ENCODE results near the gene TMEM19.

The TMEM19 gene

DNA sequence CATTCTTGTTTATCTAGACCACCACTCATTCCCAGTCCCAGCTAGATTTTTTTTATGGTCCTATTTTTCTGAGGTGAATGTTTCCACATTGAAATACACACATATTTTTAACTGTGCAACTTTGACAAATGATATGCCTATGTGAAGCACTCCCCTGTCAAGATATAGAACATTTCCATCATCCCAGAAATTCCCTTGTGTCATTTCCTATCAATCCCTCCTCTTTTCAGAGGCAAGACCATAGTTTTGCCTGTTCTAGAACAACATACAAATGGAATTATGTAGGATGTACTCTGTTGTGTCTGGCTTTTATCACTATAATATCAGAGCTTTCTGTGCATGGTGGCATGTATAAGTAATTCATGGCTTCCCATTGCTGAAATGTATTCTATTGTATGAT lies 32.7 kb downstream of the TMEM19 start:
- DNase-seq (ENCODE audit: low read depth, low spot score), result no peak

DNA sequence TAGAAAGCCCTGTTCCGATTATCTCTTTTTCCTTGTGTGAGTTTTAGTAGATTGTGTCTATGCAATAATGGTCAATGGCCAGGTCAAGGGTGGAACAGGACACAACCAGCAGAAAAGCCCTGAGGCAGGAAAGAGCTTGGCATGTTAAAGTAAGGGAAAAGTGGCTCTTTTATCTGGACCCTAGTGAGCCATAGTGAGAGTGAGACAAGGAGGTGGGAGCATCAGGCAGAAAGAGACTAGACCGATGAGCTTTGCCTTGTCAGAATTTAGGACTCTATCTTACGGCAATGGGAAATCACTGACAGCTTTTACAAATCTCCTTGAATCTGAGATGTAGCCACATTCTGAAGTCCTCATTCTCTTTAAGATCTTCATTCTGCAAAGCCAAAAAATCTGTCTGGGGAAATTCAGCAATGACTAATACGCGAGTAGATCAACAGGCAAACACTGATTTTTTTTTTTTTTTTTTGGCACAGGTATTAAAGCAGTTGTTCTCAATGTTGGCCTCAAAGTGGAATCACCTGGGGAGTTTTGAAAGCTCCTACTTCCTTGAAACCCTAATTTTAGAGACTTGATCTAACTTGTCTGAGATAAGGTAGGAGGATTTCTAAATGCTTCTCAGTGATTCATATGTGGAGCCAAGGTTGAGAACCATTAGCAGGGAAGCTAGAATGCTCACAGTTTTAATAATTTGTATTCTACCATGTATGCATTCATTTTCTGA lies 33.9 kb downstream of the TMEM19 start:
- DNase-seq (ENCODE audit: low read depth, low spot score), result no peak

DNA sequence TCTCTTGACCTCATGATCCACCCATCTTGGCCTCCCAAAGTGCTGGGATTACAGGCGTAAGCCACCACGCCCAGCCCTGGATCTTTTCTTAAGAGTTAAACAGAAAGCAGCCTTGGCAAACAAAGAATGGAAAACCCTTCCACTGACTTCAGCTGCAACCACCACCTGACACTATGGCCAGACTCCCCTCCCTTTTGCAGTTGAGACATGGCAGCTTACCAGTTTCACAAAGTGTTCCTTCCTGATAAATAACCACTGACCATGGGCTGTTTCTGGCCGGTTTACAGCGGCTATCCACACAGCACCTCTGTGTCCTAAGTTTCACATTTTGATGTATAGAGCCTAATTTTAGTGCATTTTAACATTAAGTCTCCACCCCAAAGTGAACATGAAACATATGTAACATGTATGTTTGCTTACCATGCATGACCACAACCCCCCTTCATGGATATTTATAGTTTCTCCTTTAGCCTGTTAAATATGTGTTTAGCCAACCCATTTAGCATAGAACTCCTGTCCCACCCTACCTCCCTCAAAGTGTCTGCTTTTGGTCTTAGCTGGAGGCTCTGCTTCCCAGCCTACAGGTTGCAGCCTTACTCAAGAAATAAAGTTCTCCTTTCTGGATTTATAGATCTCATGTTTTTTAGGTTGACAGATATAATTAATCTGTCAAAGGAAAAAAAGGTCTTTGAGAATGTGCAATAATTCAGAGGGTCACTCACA lies 36.1 kb downstream of the TMEM19 start:
- no peak for DNase-seq (ENCODE audit: low read depth, low spot score)

DNA sequence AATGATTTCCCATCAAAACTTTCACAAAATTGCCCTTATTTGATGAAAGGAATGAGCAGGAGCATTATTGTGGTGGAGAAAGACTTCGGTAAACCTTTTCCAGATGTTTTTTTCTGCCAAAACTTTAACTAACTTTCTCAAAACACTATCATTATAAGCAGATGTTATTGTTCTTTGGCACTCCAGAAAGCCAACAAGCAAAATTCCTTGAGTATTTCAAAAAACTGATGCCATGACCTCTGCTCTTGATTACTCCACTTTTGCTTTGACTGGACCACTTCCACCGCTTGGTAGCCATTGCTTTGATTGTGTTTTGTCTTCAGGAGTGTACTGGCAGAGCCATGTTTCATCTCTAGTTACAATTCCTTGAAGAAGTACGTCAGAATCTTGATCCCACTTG lies 39.1 kb downstream of the TMEM19 start:
- no peak for DNase-seq (ENCODE audit: low read depth, low spot score)

DNA sequence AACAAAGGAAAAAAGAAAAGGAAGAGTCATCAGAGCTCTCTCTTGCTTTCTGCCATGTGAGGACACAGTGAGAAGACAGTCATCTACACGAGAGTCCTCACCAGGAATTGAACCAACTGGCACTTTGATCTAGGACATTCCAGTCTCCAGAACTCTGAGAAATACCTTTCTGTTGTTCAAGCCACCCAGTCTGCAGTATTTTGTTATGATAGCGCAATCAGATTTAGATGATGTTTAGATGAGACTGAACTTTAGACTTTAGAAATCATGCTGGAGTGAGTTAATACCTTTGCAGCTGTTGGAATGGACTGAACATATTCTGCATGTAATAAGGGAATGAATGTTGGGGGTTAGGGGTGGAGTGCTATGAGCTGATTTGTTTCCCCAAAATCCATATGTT lies 40.7 kb downstream of the TMEM19 start:
- no peak for DNase-seq (ENCODE audit: low read depth, low spot score)

DNA sequence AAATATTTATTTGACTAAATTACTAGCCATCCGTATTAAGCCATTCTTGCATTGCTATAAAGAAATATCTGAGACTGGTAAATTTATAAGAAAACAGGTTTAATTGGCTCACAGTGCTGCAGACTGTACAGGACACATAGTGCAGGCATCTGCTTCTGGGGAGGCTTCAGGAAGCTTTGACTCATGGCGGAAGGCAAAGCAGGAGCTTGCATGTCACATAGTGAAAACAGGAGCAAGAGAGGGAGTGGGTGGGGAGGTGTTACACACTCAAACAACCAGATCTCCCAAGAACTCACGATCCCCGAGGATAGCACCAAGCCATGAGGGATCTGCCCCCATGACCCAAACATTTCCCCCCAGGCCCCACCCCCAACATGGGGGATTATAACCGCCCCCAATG lies 42.1 kb downstream of the TMEM19 start:
- no peak for DNase-seq (ENCODE audit: low read depth, low spot score)

DNA sequence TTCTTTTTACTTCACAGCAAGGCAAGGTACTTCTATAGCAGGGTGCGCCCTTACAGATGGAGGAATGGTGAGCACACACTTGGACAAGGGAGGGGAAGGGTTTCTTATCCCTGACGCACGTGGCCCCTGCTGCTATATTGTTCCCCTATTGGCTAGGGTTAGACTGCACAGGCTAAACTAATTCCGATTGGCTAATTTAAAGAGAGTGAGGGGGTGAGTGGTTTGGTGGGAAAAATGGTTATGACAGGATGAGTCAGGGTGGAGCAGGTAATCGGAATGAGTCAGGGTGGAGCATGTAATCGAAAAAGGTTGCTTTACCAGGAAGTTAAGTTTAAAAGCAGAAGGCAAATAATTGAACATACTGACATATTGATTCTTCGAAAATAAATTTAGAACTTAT lies 45.1 kb downstream of the TMEM19 start:
- DNase-seq (ENCODE audit: low read depth, low spot score), result no peak

DNA sequence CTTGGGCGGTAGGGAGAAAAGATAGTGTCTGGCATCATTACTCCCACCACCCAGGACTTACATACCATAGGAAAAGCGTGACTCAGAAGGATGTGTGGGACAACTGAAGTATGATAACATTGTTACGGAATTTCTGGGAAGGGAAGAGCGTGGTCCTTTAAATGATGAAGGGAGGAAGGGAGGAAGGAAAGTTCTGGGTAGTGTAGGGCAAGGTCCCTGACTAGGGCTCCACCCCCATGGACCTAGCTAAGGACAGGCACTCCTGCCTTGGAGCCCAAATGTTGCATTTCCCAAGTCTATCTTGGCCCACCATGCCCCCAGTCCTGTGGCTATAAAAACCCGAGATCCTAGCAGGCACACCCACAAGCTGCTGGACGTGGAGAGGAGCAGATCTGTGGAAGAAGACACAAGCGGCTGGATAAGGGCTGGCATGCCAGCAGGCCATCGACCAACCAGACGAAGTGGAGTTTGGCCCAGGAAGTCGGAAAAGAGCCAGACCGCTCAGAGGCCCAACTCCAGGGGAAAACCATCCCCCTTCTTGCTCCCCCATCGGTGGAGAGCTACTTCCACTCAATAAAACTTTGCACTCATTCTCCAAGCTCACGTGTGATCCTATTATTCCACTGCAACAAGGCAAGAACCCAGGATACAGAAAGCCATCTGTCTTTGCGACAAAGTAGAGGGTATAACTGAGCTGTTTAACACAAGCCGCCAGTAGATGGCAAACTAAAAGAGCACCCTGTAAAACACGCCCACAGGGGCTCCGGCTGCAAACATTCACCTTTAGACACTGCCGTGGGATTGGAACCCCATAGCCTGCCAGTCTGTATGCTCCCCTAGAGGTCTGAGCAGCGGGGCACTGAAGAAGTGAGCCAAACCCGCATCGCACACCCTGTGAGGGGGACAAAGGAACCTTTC lies 45.8 kb downstream of the TMEM19 start:
- peak; percentile 13 for DNase-seq (ENCODE audit: low read depth, low spot score)

DNA sequence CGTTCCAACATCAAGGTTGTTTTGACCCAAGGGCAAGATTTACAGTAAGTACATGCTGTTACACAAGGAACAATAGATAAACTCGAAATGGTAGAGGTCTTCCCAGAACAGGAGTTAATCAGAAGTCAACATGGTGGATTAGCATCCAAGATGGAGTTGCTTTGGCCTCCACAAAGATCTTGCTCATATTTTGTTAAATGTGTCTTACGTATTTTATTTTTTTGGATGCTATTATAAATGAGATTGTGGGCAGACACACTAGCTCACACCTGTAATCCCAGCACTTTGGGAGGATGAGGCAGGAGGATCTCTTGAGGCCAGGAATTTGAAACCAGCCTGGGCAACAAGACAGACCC lies 46.5 kb downstream of the TMEM19 start:
- no peak for DNase-seq (ENCODE audit: low read depth, low spot score)

DNA sequence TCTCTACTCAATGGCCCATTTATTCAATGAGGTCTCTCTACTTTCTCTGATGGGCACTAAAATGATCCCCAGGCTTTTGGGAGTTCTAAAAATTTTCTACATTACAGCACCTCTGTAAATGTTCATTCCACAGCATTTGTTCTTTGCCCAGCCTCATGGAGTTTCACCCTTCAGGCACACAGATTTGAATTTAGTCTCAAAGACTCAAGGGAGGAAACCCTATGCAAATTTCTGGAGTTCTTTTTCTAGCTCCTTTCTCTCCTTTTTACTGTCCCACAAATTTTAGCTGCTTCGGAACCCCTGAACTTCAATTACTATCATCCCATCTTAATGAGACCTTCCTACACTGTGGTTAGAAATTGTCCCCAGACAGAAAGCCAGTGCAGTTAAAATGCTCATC lies 51.3 kb downstream of the TMEM19 start:
- DNase-seq (ENCODE audit: low read depth, low spot score), result no peak

DNA sequence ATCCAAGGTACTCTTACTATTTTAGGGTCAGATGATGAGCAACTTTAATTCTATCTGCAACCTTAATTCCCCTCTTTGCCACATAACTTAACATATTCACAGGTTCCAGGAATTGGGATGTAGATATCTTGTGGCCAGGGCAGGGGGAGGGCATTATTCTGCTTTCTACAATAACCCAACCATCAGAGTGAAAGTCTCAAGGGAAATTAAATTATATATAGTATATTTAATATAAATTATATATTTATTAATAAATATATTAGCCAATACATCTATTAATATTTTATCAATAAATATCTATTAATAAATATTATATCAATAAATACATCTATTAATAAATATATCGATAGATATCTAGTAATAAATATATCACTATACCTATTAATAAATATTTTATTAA lies 57.1 kb downstream of the TMEM19 start:
- no peak for DNase-seq (ENCODE audit: low read depth, low spot score)

DNA sequence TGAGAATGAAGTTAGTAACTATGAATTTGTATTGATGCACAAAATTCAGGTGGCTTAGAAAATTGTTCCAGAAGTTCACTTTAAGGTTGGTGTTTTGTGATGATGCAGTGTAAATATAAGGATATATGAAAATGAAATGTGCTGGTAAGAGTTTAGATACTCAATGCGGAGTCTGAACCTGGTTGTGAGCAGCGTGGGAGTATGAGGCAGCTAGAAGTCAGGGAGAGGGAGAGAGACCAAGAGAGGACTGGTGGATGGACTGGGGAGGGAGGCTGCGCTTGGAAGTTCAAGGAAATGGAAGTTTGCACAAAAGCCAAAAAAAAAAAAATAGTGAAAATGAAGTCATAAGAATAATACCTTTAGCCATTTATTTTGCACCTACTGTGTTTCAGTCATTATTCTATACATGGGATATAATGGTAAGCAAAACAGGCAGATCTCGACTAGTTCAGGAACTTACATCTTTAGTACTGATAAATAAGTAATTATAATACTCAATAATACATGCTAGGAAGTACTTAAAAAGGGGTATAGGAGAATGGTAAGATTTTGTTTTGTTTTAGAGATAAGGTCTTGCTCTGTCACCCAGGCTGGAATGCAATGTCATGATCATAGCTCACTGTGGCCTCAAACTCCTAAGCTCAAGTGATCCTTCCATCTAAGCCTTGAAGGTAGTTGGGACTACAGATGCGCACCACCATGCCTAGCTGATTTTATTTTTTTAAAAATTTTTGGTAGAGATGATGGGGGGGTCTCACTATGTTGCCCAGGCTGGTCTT lies 58.8 kb downstream of the TMEM19 start:
- DNase-seq (ENCODE audit: low read depth, low spot score), result no peak

DNA sequence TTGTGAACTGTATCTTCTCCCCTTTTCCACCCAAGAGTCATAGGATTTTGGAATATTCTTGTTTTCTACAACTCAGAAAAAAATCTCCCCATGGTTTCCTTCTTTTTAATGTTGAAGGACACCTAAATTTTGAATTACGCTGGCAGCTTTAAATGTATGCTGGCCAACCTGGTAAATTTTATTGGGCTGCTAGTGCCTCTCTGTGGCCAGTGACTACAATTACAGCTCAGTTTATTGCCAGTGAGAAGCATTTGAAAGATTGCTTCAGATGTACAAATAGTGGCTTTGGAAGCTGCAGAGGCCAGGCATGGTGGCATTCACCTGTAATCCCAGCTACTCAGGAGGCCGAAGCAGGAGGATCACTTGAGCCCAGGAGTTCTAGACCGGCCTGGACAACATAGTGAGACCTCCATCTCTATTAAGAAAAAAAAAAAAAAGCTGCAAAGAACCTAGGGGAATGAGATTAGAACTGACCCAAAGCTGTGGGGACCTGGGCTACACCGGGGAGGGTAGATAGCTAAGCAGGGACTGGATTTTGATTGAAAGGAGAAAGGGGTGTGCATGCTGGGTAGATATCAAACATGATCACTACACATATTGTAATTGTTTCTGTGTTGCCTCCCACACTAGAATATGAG lies 61.2 kb downstream of the TMEM19 start:
- DNase-seq (ENCODE audit: low read depth, low spot score), result peak; percentile 73

DNA sequence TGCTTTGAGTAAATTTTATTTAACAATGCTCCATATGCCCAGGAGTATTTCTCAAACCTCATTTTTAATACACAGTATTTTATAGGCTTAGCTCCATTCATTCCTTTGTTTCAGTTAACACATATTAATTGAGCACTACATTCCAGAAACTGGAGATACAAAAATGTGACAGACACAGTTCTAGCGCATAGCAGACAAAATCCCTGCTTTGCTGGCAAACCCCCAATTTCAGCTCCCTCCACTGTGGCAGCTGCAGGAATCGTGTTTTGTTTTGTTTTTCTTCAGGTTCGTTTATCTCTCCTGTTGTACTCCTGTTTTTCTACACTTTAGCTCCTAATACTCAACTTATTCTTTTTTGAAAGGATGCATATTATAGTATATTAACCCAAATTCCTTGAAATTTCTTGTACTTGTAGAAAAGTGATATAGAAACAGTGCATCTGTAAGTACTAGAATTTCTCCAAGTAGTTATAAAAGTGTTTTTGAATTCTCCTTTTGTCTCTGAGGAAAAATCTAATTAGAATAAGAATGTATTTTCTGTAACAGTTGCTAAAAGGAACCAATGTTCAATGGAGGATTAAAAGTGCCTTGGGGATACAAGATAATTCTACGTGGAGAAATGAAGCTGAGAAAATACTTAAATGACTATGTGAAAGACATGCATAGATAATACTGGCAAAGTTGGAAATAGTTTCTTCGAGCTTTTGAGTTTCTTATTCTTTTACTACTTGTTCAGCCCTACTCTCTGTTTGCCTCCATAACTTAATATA lies 62.4 kb downstream of the TMEM19 start:
- DNase-seq (ENCODE audit: low read depth, low spot score), result no peak

DNA sequence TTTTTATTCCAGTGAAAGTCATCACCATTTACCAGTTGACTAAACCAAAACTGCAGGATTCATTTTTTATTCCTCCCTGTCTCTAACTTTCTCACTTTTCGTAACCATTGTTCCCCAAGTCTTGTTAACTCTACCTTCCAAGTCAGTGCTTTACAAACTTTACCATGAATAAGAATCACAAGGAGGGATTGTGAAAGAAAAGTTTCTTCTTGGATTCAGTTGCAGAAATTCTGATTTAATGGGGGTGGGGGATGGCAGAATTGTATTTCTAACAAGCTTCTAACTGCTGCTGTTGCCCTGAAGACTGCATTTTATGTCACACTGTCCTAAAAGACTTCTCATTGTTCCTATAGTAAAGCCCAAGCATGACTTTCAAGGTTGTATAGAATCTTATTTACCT lies 63.8 kb downstream of the TMEM19 start:
- DNase-seq (ENCODE audit: low read depth, low spot score), result no peak

DNA sequence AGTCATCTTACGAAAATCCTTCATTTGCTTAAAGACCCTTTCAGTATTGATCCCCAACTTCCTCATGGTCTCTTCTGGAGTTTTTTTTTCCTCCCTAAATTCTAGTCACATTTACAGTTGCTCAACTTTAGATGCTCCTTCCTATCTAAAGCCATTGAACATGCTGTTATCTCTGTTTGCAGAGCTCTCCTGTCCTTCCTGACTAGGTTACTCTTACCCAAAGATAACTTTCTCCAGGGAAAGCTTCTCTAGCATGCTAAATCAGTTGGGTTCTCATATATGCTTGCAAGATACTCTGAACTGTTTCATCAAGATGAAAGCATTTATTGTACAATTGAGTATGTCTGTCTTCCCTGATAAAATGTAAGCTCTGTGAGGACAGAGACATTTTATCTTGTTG lies 67.0 kb downstream of the TMEM19 start:
- DNase-seq (ENCODE audit: low read depth, low spot score), result no peak

Data from astrocyte of the hippocampus (primary cell).